Stimulated activated CD8-positive, alpha-beta memory T cell treated with anti-CD3 and anti-CD28 coated beads, Interleukin-12 subunit alpha, Interleukin-12 subunit beta, amount 100 ng/mL, for 1 hour (primary cell): ENCODE results near the gene MICAL1.
"Not testable (repeated sequence)": the region's sequence is repeated elsewhere in the genome, so short reads cannot be mapped to it uniquely, and the experiment has no call there.

Experiments
- DNase-seq: peaks from one replicate; pipeline ENCODE4 v3.0.0-alpha.2; 2020; ENCODE audit warnings: low read depth

Gene MICAL1

GRCh38 chr6:109475625-109476024 is 20.1 kb upstream of the MICAL1 start:
- no peak for DNase-seq

GRCh38 chr6:109474995-109475394 is 19.4 kb upstream of the MICAL1 start:
- DNase-seq: no peak

GRCh38 chr6:109473120-109473519 is 17.5 kb upstream of the MICAL1 start:
- no peak for DNase-seq

DNA sequence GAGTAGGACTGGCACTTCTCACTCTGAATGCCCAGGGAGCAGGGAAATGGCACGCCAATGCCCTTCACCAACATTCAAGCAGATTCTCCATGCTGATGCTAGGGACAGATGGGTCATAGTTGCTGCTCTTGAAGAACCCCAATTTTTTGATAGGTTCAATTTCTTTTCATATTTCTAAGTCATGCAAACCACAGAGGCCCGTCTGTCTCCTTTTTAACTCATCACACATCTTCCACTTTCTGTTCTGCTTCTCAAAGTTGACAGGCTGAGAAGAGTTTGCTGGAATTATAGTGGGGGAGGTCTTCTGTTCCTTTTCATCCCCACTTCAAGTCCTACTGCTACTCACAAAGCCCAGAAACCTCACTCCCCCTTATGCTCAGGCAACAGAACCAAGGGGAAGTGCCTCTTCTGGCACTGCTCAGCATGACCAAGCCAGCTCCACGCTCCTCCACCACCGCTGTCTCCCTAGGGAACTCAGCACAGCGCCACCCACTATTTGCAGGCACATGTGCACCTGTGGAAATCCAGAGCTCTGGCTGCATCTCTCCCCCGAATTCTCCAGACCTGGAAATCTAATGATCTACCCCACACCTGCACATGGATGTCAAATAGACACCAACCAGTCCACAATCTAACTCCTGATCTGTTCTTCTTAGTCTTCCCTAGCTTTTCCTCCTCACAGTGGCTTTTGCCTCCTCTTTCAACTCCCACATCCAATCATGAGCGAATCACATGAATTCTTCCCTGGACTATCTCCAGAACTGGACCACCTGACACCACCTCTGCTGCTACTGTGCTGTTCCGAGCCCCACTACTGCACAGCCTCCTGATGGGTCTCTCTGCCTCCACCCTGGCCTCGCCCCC is 16.8 kb upstream of the MICAL1 start:
- DNase-seq: no peak

DNA sequence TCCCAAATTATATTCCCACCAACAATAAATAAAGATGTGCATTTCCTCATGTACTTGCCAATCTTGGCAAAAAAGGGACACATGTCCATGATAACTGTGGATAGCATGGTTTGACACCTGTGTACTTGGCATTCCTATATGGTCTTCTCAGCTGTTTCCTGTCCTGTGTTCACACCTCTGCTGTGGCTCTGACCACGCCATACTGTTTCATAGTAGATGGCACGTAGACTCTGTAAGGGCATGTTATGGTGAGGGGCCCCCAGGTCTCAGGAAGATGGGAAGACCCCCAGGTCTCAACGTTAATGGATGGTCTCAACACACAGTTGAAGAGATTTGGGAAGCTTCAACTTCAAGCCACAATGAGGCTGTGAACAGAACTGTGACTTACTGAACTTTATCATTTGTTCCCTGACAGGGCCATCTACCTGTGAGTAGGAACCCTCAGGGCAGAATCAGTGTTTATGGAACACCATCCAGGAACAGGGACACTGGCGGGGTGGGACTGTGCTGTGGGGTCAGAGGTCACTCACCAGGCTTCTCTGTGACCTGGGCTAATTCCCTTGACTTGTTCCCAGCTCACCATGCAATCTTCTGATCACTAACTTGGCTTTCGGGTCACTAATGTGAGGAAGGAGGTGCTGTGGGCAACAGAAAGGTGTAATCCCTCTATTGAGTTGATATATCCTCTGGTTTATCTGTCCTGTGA is 15.7 kb upstream of the MICAL1 start:
- DNase-seq: no peak

- DNase-seq: no peak
Measured at GRCh38 chr6:109469591-109470189, 14.1 kb upstream of the MICAL1 start.

- no peak for DNase-seq
Measured at GRCh38 chr6:109467696-109468095, 12.1 kb upstream of the MICAL1 start.

GRCh38 chr6:109466212-109466923 is 10.8 kb upstream of the MICAL1 start:
- no peak for DNase-seq

DNA sequence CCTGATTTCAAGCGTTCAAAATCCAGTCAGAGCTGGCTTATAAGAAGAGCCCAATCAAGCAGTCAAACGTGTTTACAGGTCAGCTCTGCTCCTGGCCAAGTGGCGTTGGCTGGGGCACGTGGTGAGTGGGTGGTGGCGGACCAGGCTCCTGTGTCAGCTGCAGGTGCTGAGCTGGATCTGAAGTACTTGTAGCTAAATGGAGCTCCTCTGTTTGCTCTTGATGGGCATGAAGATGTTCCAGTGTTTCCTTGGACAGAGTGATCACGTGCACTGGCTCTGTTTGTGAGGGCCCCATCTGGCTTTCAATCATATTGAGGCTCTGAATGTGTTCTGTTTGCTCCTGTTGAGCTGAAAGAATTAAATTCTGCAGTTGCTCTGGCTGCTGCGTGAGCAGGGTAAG is 10.2 kb upstream of the MICAL1 start:
- no peak for DNase-seq

DNA sequence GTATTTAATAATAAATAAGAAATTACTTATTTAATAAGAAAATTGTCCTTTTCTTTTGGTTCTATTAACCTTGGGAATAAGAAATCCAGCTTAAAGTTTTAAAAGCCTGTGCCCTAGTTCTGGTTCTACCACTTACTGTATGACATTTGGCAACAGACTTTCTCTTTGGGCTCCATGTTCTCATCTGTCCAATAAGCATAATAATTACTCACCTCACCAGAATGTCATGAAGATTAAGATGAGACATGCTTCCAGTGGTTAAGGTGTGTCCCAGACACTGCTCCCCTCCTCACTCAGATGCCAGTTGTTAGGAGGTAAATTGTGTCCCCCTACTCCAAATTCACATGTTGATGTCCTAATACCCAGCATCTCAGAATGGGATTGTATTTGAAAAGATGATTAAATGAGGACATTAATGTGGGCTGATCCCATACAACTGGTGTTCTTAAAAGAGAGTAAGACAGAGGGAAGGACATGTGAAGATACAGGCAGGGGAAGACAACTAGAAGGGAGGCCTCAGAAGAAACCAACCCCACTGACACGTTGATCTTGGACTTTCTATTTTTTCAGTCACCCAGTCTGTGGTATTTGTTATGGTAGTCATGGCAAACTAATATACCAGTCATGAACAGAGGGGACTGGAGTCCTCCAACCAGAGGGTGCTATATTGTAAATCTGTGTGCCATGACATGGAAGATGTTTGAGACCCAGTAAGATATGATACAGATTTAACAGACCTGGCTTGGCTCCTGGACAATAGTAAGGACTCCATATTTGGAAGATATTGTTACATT is 6.4 kb upstream of the MICAL1 start:
- no peak for DNase-seq

DNA sequence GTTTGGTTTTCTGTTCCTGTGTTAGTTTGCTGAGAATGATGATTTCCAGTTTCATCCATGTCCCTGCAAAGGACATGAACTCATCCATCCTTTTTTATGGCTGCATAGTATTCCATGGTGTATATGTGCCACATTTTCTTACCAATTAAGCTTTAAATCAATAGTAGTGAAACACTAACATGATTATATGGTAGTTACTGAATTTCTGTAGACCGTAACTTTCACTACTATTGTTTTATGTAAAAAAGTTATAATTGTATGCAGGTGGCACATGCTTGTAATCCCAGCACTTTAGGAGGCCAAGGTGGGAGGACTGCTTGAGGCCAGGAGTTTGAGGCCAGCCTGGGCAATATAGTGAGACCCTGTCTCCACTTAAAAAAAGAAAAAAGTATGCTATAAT is 5.6 kb upstream of the MICAL1 start:
- not testable (repeated sequence) for DNase-seq

- DNase-seq: no peak
Measured at GRCh38 chr6:109460161-109460829, 4.7 kb upstream of the MICAL1 start.

- DNase-seq: peak; percentile 22
Measured at GRCh38 chr6:109458774-109459531, 3.4 kb upstream of the MICAL1 start.

GRCh38 chr6:109457562-109457996 is 2.0 kb upstream of the MICAL1 start:
- DNase-seq: no peak

GRCh38 chr6:109456710-109457561 is 1.4 kb upstream of the MICAL1 start:
- DNase-seq: no peak

DNA sequence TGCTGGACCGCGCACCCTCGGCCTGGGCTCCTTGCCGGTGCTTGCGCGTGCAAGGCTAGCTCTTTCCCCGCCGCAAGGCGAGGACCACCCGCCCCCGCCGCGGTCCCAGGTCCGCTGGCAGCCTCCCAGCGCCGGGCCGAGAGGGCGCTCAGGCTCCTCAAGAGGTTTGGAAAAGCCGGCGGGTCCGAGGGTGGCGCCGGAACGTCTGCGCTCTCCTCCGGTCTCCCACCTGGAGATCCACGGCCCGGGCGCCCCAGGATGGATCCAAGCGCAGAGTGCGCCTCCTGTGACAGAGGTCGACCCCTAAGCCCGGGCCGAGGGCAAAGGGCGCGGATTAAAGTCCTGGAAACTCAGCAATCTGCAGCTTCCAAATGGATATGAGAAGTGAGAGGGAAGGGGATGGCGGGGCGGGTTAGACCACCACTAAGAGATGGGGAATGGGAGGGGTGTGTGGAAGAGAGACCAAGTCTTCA is 575 bp upstream of the MICAL1 start:
- DNase-seq: no peak

- DNase-seq: peak; percentile 59
Measured at GRCh38 chr6:109454496-109455436, 806 bp downstream of the MICAL1 start.
